K562 (cell line): ENCODE measurements around the gene EEF1A1. TPM values are rescaled to one million over a fixed set of nuclear protein-coding genes. Genes with fewer than 3 reads are reported as not detected.

Experiments used
- CHD2 ChIP-seq: IDR thresholded peaks from 2 replicates; pipeline ENCODE4 v1.6.1; 2011; ENCODE audit warnings: low read depth, low read length
- MYNN ChIP-seq, 2 experiments: sonication (generic); formaldehyde crosslinking in 1 of 2; IDR thresholded peaks; 2 replicates each; pipeline versions ENCODE4 v1.5.0 to v1.6.1; 2016 to 2020; ENCODE audit warnings: antibody characterized with exemption in 1 of 2, missing genetic modification reagents in 1 of 2
- NCOA4 ChIP-seq: fragments of 450-650 bp; IDR thresholded peaks from 2 replicates; pipeline ENCODE4 v1.6.1; 2018; ENCODE audit warnings: mild to moderate bottlenecking; ENCODE audit not compliant: partially characterized antibody
- NFE2 ChIP-seq: IDR thresholded peaks from 2 replicates; pipeline ENCODE4 v1.6.1; 2014; ENCODE audit warnings: antibody characterized with exemption, low read depth
- SIRT6 ChIP-seq: IDR thresholded peaks from one replicate; pipeline ENCODE4 v1.6.1; 2012; ENCODE audit warnings: low read depth, mild to moderate bottlenecking, control low read depth, inconsistent platforms, low read length, moderate library complexity
- ZC3H4 ChIP-seq: sonication (generic); formaldehyde crosslinking; IDR thresholded peaks from 2 replicates; pipeline ENCODE4 v1.9.0; 2021; ENCODE audit warnings: missing genetic modification reagents, borderline replicate concordance
- ZEB2 ChIP-seq: fragments of 450-650 bp; IDR thresholded peaks from 2 replicates; pipeline ENCODE4 v1.6.1; 2016
- ZNF23 ChIP-seq: fragments of 250-450 bp; sonication (Bioruptor Pico); IDR thresholded peaks from 2 replicates; pipeline ENCODE4 v1.4.0; 2020; ENCODE audit warnings: mild to moderate bottlenecking
- ZNF3 ChIP-seq: fragments of 250-450 bp; sonication (Bioruptor Pico); IDR thresholded peaks from 2 replicates; pipeline ENCODE4 v1.5.0; 2021; ENCODE audit warnings: mild to moderate bottlenecking, moderate library complexity
- ZNF431 ChIP-seq: sonication (generic); formaldehyde crosslinking; IDR thresholded peaks from 2 replicates; pipeline ENCODE4 v1.8.0; 2022; ENCODE audit warnings: mild to moderate bottlenecking, missing genetic modification reagents
- polyA plus RNA-seq, 8 experiments: library from polyadenylated mRNA; depleted of rRNA in 4 of 8; stranded (reverse) in 5 of 8; unstranded in 3 of 8; fragments of >200 nt; fragmentation: Nextera tagmentation in 2 of 8; fragmentation: Illumina TruSeq in 1 of 8; extraction: Ambion mirVana in 2 of 8; extraction: Trizol in 1 of 8; gene quantifications; 2 replicates each; pipeline versions ENCODE4 v1.2.1 to v1.2.3, GENCODE V29; 2011 to 2014; ENCODE audit warnings: inconsistent platforms in 1 of 8, missing spikeins in 1 of 8
- total RNA-seq, 7 experiments: library from RNA; depleted of rRNA in 6 of 7; stranded (reverse); fragments of >200 nt in 6 of 7; fragmentation: Illumina TruSeq in 2 of 7; extraction: Trizol in 2 of 7; gene quantifications; 2 replicates each; pipeline versions ENCODE4 v1.2.1 to v1.2.3, GENCODE V29; 2011 to 2021; ENCODE audit warnings: low replicate concordance in 1 of 7
- TF ChIP-seq, protein P1 (sequence below): fragments of 450-650 bp; IDR thresholded peaks from 2 replicates; pipeline ENCODE4 v1.6.1; 2017; ENCODE audit warnings: antibody characterized with exemption, mild to moderate bottlenecking
- TF ChIP-seq, protein P2 (sequence below): fragments of 250-450 bp; sonication (Bioruptor Pico); IDR thresholded peaks from 2 replicates; pipeline ENCODE4 v1.8.0; 2021; ENCODE audit warnings: borderline replicate concordance, mild to moderate bottlenecking, moderate library complexity; ENCODE audit not compliant: poor library complexity, severe bottlenecking
- TF ChIP-seq, protein P3 (sequence below): fragments of 450-650 bp; IDR thresholded peaks from 2 replicates; pipeline ENCODE4 v1.6.1; 2018; ENCODE audit not compliant: partially characterized antibody
- TF ChIP-seq, protein P4 (sequence below): IDR thresholded peaks from 2 replicates; pipeline ENCODE4 v1.6.1; 2014; ENCODE audit warnings: antibody characterized with exemption
- TF ChIP-seq, protein P5 (sequence below): sonication (generic); formaldehyde crosslinking; IDR thresholded peaks from 2 replicates; pipeline ENCODE4 v1.8.0; 2022; ENCODE audit warnings: mild to moderate bottlenecking, missing genetic modification reagents
- TF ChIP-seq, protein P6 (sequence below): sonication (generic); formaldehyde crosslinking; IDR thresholded peaks from 2 replicates; pipeline ENCODE4 v1.8.1; 2022; ENCODE audit warnings: missing genetic modification reagents

Gene EEF1A1
- total and polyA plus RNA-seq, 9 of the 15 experiments (the other 6 are each of a cell fraction or from before 2014, with no cell fraction given) = 6,453 to 17,323 (median 11,082) TPM

DNA sequence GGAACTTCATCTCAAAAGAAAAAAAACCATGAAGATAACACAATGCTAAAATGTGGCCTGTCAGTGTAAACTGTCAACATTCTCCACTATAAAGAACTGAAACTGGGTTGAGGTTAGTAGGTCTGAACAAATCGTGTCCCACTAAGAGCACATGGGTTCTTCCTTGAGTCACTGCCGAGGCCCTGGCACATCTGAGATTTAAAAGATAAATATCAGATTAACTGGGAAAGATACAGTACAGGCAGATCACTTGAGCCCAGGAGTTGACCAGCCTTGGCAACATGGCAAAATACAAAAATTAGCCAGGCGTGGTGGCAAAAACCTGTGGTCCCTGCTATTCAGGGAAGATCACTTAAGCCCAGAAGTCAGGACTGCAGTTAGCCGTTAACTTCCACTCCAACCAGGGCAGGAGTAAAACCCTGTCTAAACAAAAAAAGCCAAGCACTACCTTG lies 5.6 kb downstream of the EEF1A1 start (continued):
- TF ChIP-seq, protein P1, sequence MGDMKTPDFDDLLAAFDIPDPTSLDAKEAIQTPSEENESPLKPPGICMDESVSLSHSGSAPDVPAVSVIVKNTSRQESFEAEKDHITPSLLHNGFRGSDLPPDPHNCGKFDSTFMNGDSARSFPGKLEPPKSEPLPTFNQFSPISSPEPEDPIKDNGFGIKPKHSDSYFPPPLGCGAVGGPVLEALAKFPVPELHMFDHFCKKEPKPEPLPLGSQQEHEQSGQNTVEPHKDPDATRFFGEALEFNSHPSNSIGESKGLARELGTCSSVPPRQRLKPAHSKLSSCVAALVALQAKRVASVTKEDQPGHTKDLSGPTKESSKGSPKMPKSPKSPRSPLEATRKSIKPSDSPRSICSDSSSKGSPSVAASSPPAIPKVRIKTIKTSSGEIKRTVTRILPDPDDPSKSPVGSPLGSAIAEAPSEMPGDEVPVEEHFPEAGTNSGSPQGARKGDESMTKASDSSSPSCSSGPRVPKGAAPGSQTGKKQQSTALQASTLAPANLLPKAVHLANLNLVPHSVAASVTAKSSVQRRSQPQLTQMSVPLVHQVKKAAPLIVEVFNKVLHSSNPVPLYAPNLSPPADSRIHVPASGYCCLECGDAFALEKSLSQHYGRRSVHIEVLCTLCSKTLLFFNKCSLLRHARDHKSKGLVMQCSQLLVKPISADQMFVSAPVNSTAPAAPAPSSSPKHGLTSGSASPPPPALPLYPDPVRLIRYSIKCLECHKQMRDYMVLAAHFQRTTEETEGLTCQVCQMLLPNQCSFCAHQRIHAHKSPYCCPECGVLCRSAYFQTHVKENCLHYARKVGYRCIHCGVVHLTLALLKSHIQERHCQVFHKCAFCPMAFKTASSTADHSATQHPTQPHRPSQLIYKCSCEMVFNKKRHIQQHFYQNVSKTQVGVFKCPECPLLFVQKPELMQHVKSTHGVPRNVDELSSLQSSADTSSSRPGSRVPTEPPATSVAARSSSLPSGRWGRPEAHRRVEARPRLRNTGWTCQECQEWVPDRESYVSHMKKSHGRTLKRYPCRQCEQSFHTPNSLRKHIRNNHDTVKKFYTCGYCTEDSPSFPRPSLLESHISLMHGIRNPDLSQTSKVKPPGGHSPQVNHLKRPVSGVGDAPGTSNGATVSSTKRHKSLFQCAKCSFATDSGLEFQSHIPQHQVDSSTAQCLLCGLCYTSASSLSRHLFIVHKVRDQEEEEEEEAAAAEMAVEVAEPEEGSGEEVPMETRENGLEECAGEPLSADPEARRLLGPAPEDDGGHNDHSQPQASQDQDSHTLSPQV = no peak
- no peak for TF ChIP-seq ZEB2
- TF ChIP-seq, protein P2, sequence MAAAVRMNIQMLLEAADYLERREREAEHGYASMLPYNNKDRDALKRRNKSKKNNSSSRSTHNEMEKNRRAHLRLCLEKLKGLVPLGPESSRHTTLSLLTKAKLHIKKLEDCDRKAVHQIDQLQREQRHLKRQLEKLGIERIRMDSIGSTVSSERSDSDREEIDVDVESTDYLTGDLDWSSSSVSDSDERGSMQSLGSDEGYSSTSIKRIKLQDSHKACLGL (CRISPR knock-in tag) = no peak
- TF ChIP-seq, protein P3, sequence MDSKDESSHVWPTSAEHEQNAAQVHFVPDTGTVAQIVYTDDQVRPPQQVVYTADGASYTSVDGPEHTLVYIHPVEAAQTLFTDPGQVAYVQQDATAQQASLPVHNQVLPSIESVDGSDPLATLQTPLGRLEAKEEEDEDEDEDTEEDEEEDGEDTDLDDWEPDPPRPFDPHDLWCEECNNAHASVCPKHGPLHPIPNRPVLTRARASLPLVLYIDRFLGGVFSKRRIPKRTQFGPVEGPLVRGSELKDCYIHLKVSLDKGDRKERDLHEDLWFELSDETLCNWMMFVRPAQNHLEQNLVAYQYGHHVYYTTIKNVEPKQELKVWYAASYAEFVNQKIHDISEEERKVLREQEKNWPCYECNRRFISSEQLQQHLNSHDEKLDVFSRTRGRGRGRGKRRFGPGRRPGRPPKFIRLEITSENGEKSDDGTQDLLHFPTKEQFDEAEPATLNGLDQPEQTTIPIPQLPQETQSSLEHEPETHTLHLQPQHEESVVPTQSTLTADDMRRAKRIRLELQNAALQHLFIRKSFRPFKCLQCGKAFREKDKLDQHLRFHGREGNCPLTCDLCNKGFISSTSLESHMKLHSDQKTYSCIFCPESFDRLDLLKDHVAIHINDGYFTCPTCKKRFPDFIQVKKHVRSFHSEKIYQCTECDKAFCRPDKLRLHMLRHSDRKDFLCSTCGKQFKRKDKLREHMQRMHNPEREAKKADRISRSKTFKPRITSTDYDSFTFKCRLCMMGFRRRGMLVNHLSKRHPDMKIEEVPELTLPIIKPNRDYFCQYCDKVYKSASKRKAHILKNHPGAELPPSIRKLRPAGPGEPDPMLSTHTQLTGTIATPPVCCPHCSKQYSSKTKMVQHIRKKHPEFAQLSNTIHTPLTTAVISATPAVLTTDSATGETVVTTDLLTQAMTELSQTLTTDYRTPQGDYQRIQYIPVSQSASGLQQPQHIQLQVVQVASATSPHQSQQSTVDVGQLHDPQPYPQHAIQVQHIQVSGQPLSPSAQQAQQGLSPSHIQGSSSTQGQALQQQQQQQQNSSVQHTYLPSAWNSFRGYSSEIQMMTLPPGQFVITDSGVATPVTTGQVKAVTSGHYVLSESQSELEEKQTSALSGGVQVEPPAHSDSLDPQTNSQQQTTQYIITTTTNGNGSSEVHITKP = no peak
- TF ChIP-seq, protein P4, sequence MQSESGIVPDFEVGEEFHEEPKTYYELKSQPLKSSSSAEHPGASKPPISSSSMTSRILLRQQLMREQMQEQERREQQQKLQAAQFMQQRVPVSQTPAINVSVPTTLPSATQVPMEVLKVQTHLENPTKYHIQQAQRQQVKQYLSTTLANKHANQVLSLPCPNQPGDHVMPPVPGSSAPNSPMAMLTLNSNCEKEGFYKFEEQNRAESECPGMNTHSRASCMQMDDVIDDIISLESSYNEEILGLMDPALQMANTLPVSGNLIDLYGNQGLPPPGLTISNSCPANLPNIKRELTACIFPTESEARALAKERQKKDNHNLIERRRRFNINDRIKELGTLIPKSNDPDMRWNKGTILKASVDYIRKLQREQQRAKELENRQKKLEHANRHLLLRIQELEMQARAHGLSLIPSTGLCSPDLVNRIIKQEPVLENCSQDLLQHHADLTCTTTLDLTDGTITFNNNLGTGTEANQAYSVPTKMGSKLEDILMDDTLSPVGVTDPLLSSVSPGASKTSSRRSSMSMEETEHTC = no peak
- peak; percentile 52 for TF ChIP-seq MYNN (IDR thresholded peaks at IDR 0.05)
- TF ChIP-seq MYNN (CRISPR knock-in tag; IDR thresholded peaks at IDR 0.05) = no peak
- TF ChIP-seq ZNF23 (CRISPR knock-in tag) = no peak
- TF ChIP-seq ZNF431 (CRISPR knock-in tag) = no peak
- no peak for TF ChIP-seq NCOA4
- no peak for TF ChIP-seq NFE2
- TF ChIP-seq, protein P5, sequence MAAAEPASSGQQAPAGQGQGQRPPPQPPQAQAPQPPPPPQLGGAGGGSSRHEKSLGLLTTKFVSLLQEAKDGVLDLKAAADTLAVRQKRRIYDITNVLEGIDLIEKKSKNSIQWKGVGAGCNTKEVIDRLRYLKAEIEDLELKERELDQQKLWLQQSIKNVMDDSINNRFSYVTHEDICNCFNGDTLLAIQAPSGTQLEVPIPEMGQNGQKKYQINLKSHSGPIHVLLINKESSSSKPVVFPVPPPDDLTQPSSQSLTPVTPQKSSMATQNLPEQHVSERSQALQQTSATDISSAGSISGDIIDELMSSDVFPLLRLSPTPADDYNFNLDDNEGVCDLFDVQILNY (CRISPR knock-in tag) = 0 out of 2 replicates have a peak, but pooled peaks have one; percentile 61
- peak; percentile 88 for TF ChIP-seq SIRT6
- TF ChIP-seq, protein P6, sequence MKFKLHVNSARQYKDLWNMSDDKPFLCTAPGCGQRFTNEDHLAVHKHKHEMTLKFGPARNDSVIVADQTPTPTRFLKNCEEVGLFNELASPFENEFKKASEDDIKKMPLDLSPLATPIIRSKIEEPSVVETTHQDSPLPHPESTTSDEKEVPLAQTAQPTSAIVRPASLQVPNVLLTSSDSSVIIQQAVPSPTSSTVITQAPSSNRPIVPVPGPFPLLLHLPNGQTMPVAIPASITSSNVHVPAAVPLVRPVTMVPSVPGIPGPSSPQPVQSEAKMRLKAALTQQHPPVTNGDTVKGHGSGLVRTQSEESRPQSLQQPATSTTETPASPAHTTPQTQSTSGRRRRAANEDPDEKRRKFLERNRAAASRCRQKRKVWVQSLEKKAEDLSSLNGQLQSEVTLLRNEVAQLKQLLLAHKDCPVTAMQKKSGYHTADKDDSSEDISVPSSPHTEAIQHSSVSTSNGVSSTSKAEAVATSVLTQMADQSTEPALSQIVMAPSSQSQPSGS (CRISPR knock-in tag) = no peak
- TF ChIP-seq CHD2 = 0 out of 2 replicates have a peak, but pooled peaks have one; percentile 7
- no peak for TF ChIP-seq ZNF3 (CRISPR knock-in tag)
- TF ChIP-seq ZC3H4 (CRISPR knock-in tag) = no peak
